ENCODE results near the gene UPF3A. TPM values are rescaled to one million over a fixed set of nuclear protein-coding genes. Genes with fewer than 3 reads are reported as not detected.

The UPF3A gene
- total and polyA plus RNA-seq, 2 of the 4 experiments (the other 2 are of a cell fraction) = 11.7 to 51.6 TPM

- ATAC-seq (ENCODE audit: low read depth) (no peak), DNase-seq (no peak)
- Histone ChIP-seq H2AK9ac (replicated peaks; ENCODE audit: low read depth, low read length, poor library complexity) (no peak overlapping the region), H4K5ac (ENCODE audit: low read depth, low read length) (no peak overlapping the region), H4K91ac (ENCODE audit: insufficient read depth, low read depth, low read length) (no peak overlapping the region), H3K4ac (ENCODE audit: low read depth, low read length) (0 out of 2 replicates have a peak overlapping the region, but pooled peaks have one; percentile 8), H3K4me2 (ENCODE audit: low read depth, low read length) (no peak overlapping the region), H3K9me3 (ENCODE audit: control insufficient read depth, insufficient read depth, low read length) (no peaks in the 10 kb centered on the region), H3K4me3 (ENCODE audit: insufficient read depth, low read depth, low read length) (no peak overlapping the region), H2BK20ac (ENCODE audit: low read depth, low read length) (no peak overlapping the region), H3K27ac (ENCODE audit: insufficient read depth, low read length) (no peak overlapping the region), H2AK5ac (ENCODE audit: low read depth, low read length) (no peak overlapping the region), H3K18ac (ENCODE audit: low read depth, low read length) (no peak overlapping the region), H2BK120ac (ENCODE audit: low read depth, low read length) (no peak overlapping the region), H2AFZ (replicated peaks; ENCODE audit: low read length, poor library complexity) (no peak overlapping the region), H2BK15ac (ENCODE audit: low read depth, low read length) (no peak overlapping the region; the same call in 2 of the 3 replicates), H3K56ac (ENCODE audit: extremely low read depth, insufficient read depth, low read length) (no peak overlapping the region), H3K23ac (ENCODE audit: low read depth, low read length) (peak overlapping the region; percentile 11; the same call in 1 of the 2 replicates), H3K27me3 (ENCODE audit: control insufficient read depth, insufficient read depth, low read length) (no peaks in the 10 kb centered on the region), H3K14ac (replicated peaks; ENCODE audit: low read depth, low read length) (no peak overlapping the region), H3K4me1 (ENCODE audit: control insufficient read depth, insufficient read depth, low read length) (peaks cover 5% of the 10 kb centered on the region), H3K36me3 (ENCODE audit: control insufficient read depth, insufficient read depth, low read length) (peaks cover 51% of the 10 kb centered on the region), H4K20me1 (ENCODE audit: insufficient read depth, low read length) (0 out of 2 replicates have a peak, but pooled peaks cover 5% of the 10 kb centered on the region), H3K9me1 (ENCODE audit: insufficient read depth, low read length) (peaks cover 11% of the 10 kb centered on the region; the same call in 1 of the 2 replicates), H3K79me1 (ENCODE audit: low read depth in 1 of 2, low read length in 2 of 2) (peaks cover 34 to 54% of the 10 kb centered on the region in 2 experiments), H2BK5ac (ENCODE audit: low read depth, low read length, poor library complexity, severe bottlenecking) (peak overlapping the region; percentile 16), H4K8ac (ENCODE audit: low read depth in 2 of 2, low read length in 2 of 2) (no peak overlapping the region), H3K9ac (ENCODE audit: low read depth, low read length) (no peak overlapping the region)
- in situ Hi-C loops (cut with MboI; ENCODE audit: low sequenced_read_pairs) (no loop called here), dilution Hi-C loops (cut with HindIII; ENCODE audit: low sequenced_read_pairs, unreplicated experiment) (no loop called here), intact Hi-C loops (cut with micrococcal nuclease) (no loop called here)
- POLR2A ChIA-PET (ENCODE audit: unreplicated experiment) = no interaction called here
- TF ChIP-seq NFE2L2 (IDR thresholded peaks at IDR 0.05; ENCODE audit: low read depth, low read length) (no peak), ELK1 (IDR thresholded peaks at IDR 0.05; ENCODE audit: borderline replicate concordance, low read depth, low read length) (no peak), CHD1 (IDR thresholded peaks at IDR 0.05; ENCODE audit: low read depth, low read length) (no peak), POLR2A (IDR thresholded peaks at IDR 0.05; ENCODE audit: low read depth, low read length) (no peak), USF2 (IDR thresholded peaks at IDR 0.05; ENCODE audit: low read depth, low read length) (no peak), FOS (IDR thresholded peaks at IDR 0.05; ENCODE audit: low read depth, low read length) (no peak), MAZ (IDR thresholded peaks at IDR 0.05; ENCODE audit: borderline replicate concordance, low read depth, low read length) (no peak), MAFK (IDR thresholded peaks at IDR 0.05; ENCODE audit: low read depth, low read length) (no peak), BHLHE40 (IDR thresholded peaks at IDR 0.05; ENCODE audit: low read depth, low read length) (no peak), RCOR1 (IDR thresholded peaks at IDR 0.05; ENCODE audit: insufficient replicate concordance, low read length) (no peak), MXI1 (IDR thresholded peaks at IDR 0.05; ENCODE audit: borderline replicate concordance, low read depth, low read length) (no peak), CEBPB (IDR thresholded peaks at IDR 0.05; ENCODE audit: low read depth, low read length) (no peak), RFX5 (IDR thresholded peaks at IDR 0.05; ENCODE audit: low read depth, low read length) (no peak), CTCF (conservative IDR thresholded peaks at IDR 0.05; ENCODE audit: low read depth, low read length) (no peak)
- CTCF ChIA-PET = no interaction called here
- 40% methylated on average over 1 of the region's 5 CpGs; no CpG with 5 or more reads in 1 of the 2 experiments for WGBS, 2 experiments (ENCODE audit: extremely low coverage in 2 of 2, insufficient read length in 1 of 2)
- no TSS peak for BruUV-seq (replicated peaks)
Measured at GRCh38 chr13:114263578-114263977, 17.8 kb upstream of the UPF3A start.
